Fibroblast of lung (primary cell): ENCODE data around the gene BTBD1.

Experiments
- EZH2 ChIP-seq: IDR thresholded peaks from 2 replicates; pipeline ENCODE4 v1.5.1; 2012; ENCODE audit warnings: low read length, control low read depth, mild to moderate bottlenecking; ENCODE audit errors: missing control alignments
- TF ChIP-seq, protein P1 (sequence below), 2 donors: IDR thresholded peaks in 1 of 2; conservative IDR thresholded peaks in 1 of 2; 1 replicate in 1 of 2; 2 replicates in 1 of 2; pipeline ENCODE4 v1.5.1; 2011 to 2012; ENCODE audit warnings: low read length in 2 of 2, control low read depth in 1 of 2, inconsistent platforms in 1 of 2, low read depth in 1 of 2, mild to moderate bottlenecking in 1 of 2

- TF ChIP-seq, protein P1, sequence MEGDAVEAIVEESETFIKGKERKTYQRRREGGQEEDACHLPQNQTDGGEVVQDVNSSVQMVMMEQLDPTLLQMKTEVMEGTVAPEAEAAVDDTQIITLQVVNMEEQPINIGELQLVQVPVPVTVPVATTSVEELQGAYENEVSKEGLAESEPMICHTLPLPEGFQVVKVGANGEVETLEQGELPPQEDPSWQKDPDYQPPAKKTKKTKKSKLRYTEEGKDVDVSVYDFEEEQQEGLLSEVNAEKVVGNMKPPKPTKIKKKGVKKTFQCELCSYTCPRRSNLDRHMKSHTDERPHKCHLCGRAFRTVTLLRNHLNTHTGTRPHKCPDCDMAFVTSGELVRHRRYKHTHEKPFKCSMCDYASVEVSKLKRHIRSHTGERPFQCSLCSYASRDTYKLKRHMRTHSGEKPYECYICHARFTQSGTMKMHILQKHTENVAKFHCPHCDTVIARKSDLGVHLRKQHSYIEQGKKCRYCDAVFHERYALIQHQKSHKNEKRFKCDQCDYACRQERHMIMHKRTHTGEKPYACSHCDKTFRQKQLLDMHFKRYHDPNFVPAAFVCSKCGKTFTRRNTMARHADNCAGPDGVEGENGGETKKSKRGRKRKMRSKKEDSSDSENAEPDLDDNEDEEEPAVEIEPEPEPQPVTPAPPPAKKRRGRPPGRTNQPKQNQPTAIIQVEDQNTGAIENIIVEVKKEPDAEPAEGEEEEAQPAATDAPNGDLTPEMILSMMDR (conservative IDR thresholded peaks at IDR 0.05 in 1 of 2, IDR thresholded peaks at IDR 0.05 in 1 of 2; ENCODE audit: low read depth in 1 of 2, low read length in 2 of 2): no peak
- no peak for TF ChIP-seq EZH2
Measured at GRCh38 chr15:83018436-83018835, 48.6 kb downstream of the BTBD1 start.
